Glutamatergic neuron (in vitro differentiated cells): ENCODE measurements around the gene EXOC4. TPM values are rescaled to one million over a fixed set of nuclear protein-coding genes. Genes with fewer than 3 reads are reported as not detected.

Source experiments
- DNase-seq: peaks from one replicate; pipeline ENCODE4 v3.0.0; 2022
- H3K27ac Mint-ChIP-seq: one replicate; pipeline ENCODE4 v1.8.0; 2020; ENCODE audit warnings: mild to moderate bottlenecking, mixed read lengths, inconsistent platforms; ENCODE audit not compliant: unreplicated experiment
- H3K27me3 Mint-ChIP-seq: one replicate; pipeline ENCODE4 v1.8.0; 2020; ENCODE audit warnings: mild to moderate bottlenecking, moderate library complexity, mixed read lengths, inconsistent platforms; ENCODE audit not compliant: unreplicated experiment
- H3K36me3 Mint-ChIP-seq: one replicate; pipeline ENCODE4 v1.8.0; 2020; ENCODE audit warnings: mild to moderate bottlenecking, mixed read lengths, inconsistent platforms; ENCODE audit not compliant: unreplicated experiment
- H3K4me1 Mint-ChIP-seq: one replicate; pipeline ENCODE4 v1.8.0; 2020; ENCODE audit warnings: mild to moderate bottlenecking, low read depth, mixed read lengths, inconsistent platforms; ENCODE audit not compliant: unreplicated experiment
- H3K4me3 Mint-ChIP-seq: one replicate; pipeline ENCODE4 v1.8.0; 2020; ENCODE audit warnings: mild to moderate bottlenecking, mixed read lengths, inconsistent platforms; ENCODE audit not compliant: unreplicated experiment
- H3K9me3 Mint-ChIP-seq: one replicate; pipeline ENCODE4 v1.8.0; 2020; ENCODE audit warnings: mild to moderate bottlenecking, moderate library complexity, mixed read lengths, inconsistent platforms; ENCODE audit not compliant: unreplicated experiment
- total RNA-seq: library from RNA; stranded (reverse); fragmentation: NEBNext Ultra II Directional; extraction: Animal tissue kit (Norgen Biotek cat#: 25700); gene quantifications from one replicate; pipeline ENCODE4 v1.2.1, GENCODE V29; 2021; ENCODE audit not compliant: unreplicated experiment
- TF ChIP-seq, protein P1 (sequence below): fragments of 200-600 bp; sonication (generic); IDR thresholded peaks from one replicate; pipeline ENCODE4 v1.5.0; 2021; ENCODE audit not compliant: partially characterized antibody, unreplicated experiment

Gene EXOC4
- total RNA-seq, 1 donor from 2014 or later, result 73.8 TPM

DNA sequence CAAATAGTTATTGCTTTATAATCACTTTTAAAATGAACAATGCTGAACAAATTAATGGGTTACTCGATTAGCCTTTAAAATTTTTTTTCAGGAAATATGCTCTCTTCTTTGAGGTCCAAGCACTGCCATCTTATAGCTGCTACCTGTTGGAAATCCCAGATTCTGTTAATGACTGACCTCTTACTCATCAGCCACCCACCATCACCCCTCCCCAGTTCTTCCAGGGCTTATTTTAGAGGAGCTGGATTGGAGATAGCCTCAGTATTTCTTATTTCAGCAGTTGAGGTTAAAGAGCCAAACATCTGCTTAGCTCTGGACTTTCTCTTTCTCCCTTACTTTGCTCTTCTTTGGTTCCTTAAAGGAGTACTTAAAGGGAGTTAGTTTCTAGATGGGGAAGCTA, 420.0 kb downstream of the EXOC4 start:
- Mint-ChIP-seq H3K9me3 (peaks cover 4% of the 10 kb centered on the region), H3K27me3 (peaks cover 3% of the 10 kb centered on the region), H3K36me3 (no peaks in the 10 kb centered on the region), H3K27ac (no peak overlapping the region), H3K4me1 (peaks cover 34% of the 10 kb centered on the region), H3K4me3 (no peak overlapping the region)
- no peak for DNase-seq
- TF ChIP-seq, protein P1, sequence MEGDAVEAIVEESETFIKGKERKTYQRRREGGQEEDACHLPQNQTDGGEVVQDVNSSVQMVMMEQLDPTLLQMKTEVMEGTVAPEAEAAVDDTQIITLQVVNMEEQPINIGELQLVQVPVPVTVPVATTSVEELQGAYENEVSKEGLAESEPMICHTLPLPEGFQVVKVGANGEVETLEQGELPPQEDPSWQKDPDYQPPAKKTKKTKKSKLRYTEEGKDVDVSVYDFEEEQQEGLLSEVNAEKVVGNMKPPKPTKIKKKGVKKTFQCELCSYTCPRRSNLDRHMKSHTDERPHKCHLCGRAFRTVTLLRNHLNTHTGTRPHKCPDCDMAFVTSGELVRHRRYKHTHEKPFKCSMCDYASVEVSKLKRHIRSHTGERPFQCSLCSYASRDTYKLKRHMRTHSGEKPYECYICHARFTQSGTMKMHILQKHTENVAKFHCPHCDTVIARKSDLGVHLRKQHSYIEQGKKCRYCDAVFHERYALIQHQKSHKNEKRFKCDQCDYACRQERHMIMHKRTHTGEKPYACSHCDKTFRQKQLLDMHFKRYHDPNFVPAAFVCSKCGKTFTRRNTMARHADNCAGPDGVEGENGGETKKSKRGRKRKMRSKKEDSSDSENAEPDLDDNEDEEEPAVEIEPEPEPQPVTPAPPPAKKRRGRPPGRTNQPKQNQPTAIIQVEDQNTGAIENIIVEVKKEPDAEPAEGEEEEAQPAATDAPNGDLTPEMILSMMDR, result no peak

DNA sequence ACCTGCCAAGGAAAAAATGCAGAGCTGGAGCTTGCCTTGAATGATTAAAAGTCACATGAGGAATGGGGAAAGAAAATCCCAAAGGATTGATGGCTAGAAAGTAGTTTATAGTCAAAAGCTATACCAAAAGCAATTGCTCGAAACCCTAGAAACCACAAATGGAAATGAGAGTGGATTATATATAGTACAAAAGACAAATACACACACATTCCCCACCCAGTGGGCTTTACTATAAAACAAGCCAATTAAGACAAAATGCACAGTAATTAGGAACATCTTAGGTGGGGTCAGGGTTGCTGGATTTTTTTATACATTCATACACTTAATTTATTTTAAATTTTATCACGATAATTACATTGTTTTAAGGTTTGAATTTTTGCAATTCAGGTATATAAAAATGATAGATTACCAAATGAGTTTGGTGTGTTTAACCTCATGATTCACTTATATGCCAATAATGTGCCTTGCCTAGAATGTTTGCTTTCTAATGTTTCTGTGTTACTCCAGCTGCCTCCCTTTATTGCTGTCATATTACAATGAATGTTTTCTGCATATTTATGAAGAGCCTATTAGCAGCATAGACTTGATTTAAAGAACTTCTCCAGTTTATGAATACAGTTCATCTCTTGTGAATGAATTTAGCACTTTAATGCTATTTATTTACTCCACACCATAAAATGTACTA, 421.3 kb downstream of the EXOC4 start:
- Mint-ChIP-seq H3K9me3 (peaks cover 4% of the 10 kb centered on the region), H3K36me3 (no peaks in the 10 kb centered on the region), H3K4me3 (peak overlapping the region; percentile 56), H3K27ac (no peak overlapping the region), H3K27me3 (peaks cover 3% of the 10 kb centered on the region), H3K4me1 (peaks cover 34% of the 10 kb centered on the region)
- no peak for DNase-seq
- TF ChIP-seq, protein P1, result no peak

DNA sequence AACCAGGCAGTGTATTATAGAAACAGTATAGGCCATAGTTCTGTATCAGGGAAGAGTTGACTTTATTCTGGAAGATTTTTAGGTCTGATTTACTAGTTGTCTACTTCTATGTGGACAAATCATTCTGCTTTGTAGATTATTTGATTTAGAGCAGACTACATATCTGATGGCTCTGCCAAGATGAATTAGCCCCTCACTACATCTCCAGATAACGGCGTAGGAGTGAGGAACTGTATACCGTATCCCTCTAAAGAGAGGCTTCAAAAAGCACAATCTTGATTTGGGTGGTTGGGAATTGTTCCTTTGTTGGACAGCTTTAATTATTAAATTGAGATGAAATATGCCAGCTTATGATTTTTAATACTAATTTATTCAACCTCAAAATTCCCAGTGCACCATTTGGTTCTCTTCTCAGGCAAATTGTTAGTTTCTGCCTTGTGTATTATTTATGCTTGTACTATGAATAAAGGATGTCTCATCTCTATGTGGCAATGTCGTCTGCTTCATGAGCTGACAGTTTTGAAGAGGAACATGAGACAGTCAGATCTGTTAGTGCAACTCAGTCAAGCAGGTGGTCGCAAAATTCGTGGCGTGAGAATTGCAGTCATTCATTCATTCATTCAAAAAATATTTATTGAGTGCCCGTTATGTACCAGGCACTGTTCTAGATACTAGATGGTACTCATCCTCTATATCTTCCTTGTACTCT, 422.8 kb downstream of the EXOC4 start:
- H3K27ac Mint-ChIP-seq, result peak overlapping the region; percentile 90
- peaks cover 34% of the 10 kb centered on the region for H3K4me1 Mint-ChIP-seq
- no peaks in the 10 kb centered on the region for H3K36me3 Mint-ChIP-seq
- peaks cover 4% of the 10 kb centered on the region for H3K9me3 Mint-ChIP-seq
- H3K27me3 Mint-ChIP-seq, result peaks cover 4% of the 10 kb centered on the region
- H3K4me3 Mint-ChIP-seq, result peak overlapping the region; percentile 65
- TF ChIP-seq, protein P1, result no peak
- no peak for DNase-seq

DNA sequence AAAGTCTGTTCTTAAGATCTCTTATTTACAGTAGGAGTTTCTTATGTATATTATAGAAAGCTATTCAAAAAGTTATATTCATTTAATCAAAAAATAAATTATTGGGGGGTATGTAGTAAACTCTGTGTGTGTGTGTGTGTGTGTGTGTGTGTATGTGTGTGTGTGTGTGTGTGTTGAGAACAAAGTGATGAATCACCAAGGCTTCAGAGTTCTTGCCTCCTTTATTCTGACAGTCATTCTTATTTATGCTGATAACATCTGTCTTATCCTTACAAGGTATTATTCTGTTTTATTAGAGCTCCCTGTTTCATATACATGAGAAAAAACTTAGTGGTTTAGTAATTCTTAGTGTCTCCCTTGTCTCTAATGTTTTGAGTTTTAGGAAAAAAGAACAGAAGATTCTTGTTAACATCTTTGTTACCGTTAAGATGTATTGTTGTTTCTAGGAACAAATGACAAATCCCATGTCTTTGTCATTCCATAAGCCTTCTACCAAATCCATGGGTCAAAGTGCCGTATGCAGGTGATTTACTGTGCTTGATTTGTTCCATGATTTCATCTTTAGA, 424.0 kb downstream of the EXOC4 start:
- no peak for DNase-seq
- Mint-ChIP-seq H3K36me3 (no peaks in the 10 kb centered on the region), H3K4me1 (peaks cover 38% of the 10 kb centered on the region), H3K9me3 (peaks cover 2% of the 10 kb centered on the region), H3K27ac (peak overlapping the region; percentile 12), H3K4me3 (no peak overlapping the region), H3K27me3 (peaks cover 4% of the 10 kb centered on the region)
- TF ChIP-seq, protein P1, result no peak
